ENCODE results near the gene BRIP1. TPM values are rescaled to one million over a fixed set of nuclear protein-coding genes. Genes with fewer than 3 reads are reported as not detected.

BRIP1 gene
- total RNA-seq, 1 experiment from 2014 or later: 12.0 TPM

DNA sequence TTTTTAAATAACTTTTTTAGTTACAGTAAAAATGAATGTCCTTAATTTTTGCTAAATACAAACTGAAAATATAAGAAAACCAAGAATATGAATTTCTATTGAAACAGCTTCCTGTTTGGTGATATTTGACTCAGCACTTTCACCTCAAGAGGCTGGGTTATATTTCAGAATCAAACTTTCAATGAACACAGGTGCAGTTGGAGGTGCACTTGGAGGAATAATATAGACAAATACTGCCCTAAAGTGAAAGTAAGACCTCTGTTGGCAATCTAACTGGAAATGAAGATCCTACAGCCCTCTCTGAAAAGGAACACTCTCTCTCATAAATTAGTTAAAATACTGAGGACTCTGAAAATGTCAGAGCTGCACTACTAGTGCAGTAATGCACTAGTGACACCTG is 106.2 kb downstream of the BRIP1 start:
- H3K36me3 ChIP-seq (replicated peaks; ENCODE audit: control insufficient read depth, insufficient read depth, low read length): no peaks in the 10 kb centered on the region; the same call in 1 of the 2 replicates

DNA sequence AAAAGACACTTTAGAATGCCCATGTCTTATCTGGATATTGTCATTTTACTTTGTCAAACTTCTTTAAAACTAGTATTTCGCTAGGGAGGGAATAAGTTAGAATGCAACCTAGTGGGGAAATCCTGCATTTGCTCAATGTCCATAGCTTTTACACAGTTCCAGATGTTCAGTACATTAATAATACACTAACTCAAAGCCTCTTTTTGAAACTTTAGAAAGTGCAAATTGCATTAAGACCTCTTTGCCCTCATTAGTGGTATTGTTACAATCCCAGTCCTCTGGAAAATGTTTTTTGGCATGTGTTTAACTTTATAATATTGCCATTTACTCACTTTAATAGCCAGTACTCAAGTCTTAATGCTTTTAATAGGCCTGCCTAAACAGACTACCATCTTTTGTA is 106.8 kb downstream of the BRIP1 start:
- no peak overlapping the region for H3K4me3 ChIP-seq (ENCODE audit: insufficient read depth, low read depth, low read length)
- no peak for DNase-seq
- H3K36me3 ChIP-seq (replicated peaks; ENCODE audit: control insufficient read depth, insufficient read depth, low read length): no peaks in the 10 kb centered on the region
- no peaks in the 10 kb centered on the region for H3K27me3 ChIP-seq (ENCODE audit: control insufficient read depth, insufficient read depth, low read length)

More for the DNA sequence above, 106.2 kb downstream of the BRIP1 start:
- DNase-seq: no peak
- no peak overlapping the region for H3K4me3 ChIP-seq (ENCODE audit: insufficient read depth, low read depth, low read length)
- H3K27me3 ChIP-seq (ENCODE audit: control insufficient read depth, insufficient read depth, low read length): no peaks in the 10 kb centered on the region

DNA sequence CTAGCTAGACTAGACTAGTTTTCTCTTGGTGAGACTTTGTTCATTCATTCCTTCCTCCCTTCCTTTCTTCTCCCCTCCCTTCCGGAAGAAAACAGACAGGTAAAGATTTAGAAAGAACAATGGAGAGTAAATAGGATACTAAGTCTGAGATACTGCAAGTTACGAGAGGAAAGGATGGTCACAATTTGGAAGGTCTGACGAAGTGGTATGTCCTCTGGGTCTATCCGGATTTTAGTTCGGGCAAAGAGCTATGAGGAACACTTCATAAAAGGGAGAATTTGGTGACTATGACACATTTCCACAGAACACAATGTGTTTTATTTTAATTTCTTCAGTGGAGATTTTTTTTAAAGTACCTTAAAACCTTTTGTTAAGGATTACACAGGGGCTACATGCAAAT is 107.7 kb downstream of the BRIP1 start:
- Histone ChIP-seq H3K27me3 (ENCODE audit: control insufficient read depth, insufficient read depth, low read length) (no peaks in the 10 kb centered on the region), H3K4me3 (ENCODE audit: insufficient read depth, low read depth, low read length) (no peak overlapping the region)

DNA sequence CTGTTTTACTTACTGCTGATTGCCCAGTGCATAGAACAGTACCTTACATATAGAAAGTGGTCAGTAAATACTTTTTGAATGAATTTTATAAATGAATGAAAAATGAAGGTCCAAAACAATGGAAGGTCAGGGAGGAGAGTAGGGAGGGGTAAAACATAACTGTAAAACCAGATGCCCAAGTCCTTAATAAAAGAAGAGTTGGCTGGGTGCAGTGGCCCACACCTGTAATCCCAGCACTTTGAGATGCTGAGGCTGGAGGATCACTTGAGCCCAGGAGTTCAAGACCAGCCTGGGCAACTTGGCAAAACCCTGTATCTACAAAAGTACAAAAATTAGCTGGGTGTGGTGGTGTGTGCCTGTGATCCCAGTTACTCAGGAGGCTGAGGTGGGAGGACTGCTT is 108.2 kb downstream of the BRIP1 start:
- no peaks in the 10 kb centered on the region for H3K27me3 ChIP-seq (ENCODE audit: control insufficient read depth, insufficient read depth, low read length)
- DNase-seq: no peak
- H3K4me3 ChIP-seq (ENCODE audit: insufficient read depth, low read depth, low read length): no peak overlapping the region
- no peaks in the 10 kb centered on the region for H3K36me3 ChIP-seq (replicated peaks; ENCODE audit: control insufficient read depth, insufficient read depth, low read length)

More for the DNA sequence above, 107.7 kb downstream of the BRIP1 start:
- no peak for DNase-seq
- H3K36me3 ChIP-seq (replicated peaks; ENCODE audit: control insufficient read depth, insufficient read depth, low read length): no peaks in the 10 kb centered on the region

DNA sequence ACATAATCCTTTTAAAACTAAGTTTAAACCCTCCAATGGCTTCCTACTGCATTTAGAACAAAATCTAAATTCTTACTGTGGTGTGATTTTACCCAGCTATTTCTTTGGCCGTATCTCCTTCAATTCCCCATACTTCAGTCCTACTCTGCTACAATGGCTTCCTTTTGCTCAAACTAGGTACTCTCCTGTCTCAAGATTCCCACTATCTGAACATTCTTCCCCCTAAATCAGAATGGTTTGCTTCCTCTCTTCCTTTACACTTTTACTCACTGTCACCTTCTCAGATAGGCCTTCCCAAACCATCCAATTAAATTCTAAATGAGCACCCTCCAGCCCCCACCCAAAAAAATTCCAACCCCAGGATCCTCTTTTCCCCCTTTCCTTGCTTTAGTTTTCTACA is 109.2 kb downstream of the BRIP1 start:
- no peak for DNase-seq
- Histone ChIP-seq H3K36me3 (replicated peaks; ENCODE audit: control insufficient read depth, insufficient read depth, low read length) (no peaks in the 10 kb centered on the region), H3K4me3 (ENCODE audit: insufficient read depth, low read depth, low read length) (no peak overlapping the region), H3K27me3 (ENCODE audit: control insufficient read depth, insufficient read depth, low read length) (no peaks in the 10 kb centered on the region)

DNA sequence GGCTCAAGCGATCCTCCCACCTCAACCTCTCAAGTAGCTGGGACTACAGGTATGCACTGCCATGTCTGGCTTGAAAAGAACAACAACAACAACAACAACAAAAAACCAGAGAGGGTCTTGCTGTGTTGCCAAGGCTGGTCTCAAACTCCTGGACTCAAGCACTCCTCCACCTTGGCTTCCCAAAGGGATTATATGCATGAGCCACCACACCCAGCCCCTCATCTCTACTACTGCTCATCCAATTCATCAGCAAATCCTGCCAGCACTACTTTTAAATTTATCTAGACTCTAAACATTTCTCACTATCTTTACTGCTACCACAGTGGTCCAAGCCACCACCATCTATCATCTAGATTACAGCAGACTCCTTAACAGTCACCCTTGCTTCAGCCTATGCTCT is 109.6 kb downstream of the BRIP1 start:
- DNase-seq: no peak
- Histone ChIP-seq H3K27me3 (ENCODE audit: control insufficient read depth, insufficient read depth, low read length) (no peaks in the 10 kb centered on the region), H3K36me3 (replicated peaks; ENCODE audit: control insufficient read depth, insufficient read depth, low read length) (no peaks in the 10 kb centered on the region), H3K4me3 (ENCODE audit: insufficient read depth, low read depth, low read length) (no peak overlapping the region)

DNA sequence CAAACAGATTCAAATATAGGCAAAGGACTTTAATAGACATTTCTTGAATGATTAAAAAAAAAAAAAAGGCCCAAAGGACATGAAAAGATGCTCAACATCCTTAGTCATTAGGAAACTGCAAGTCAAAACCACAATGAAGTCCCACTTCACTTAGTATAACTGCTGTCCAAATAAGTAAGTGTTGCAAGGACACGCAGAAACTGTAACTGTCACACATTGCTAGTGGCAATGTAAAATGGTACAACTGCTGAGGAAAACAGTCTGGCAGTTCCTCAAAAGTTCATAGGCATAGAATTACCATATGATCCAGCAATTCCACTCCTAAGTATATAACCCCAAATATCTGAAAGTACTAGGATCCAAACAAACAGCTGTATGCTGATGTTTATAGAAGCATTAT is 112.7 kb downstream of the BRIP1 start:
- DNase-seq: no peak
- no peaks in the 10 kb centered on the region for H3K27me3 ChIP-seq (ENCODE audit: control insufficient read depth, insufficient read depth, low read length)
- H3K36me3 ChIP-seq (replicated peaks; ENCODE audit: control insufficient read depth, insufficient read depth, low read length): no peaks in the 10 kb centered on the region
- H3K4me3 ChIP-seq (ENCODE audit: insufficient read depth, low read depth, low read length): no peak overlapping the region

DNA sequence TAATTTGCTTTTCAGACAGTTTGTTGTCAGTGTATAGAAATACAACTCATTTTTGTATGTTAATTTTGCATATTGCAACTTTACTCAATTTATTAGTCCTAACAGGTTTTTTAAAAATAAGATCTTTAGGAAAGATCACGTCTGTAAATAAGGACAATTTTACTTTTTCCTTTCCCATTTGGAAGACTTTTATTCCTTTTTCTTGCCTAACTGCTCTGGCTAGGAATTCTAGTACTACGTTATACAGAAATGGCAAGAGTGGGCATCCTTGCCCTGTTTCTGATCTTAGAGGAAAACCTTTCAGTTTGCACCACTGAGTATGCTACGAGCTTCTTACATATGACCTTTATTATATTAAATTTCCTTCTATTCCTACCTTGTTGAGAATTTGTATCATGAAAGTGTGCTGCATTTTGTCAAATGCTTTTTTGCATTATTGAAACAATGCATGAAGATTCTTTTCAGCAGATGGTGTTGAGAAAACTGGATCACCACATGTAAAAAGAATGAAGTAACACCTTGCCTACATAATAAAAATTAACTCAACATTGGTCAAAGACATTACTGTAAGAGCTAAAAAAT is 113.4 kb downstream of the BRIP1 start:
- Histone ChIP-seq H3K27me3 (ENCODE audit: control insufficient read depth, insufficient read depth, low read length) (no peaks in the 10 kb centered on the region), H3K4me3 (ENCODE audit: insufficient read depth, low read depth, low read length) (no peak overlapping the region), H3K36me3 (replicated peaks; ENCODE audit: control insufficient read depth, insufficient read depth, low read length) (no peaks in the 10 kb centered on the region)
- no peak for DNase-seq

DNA sequence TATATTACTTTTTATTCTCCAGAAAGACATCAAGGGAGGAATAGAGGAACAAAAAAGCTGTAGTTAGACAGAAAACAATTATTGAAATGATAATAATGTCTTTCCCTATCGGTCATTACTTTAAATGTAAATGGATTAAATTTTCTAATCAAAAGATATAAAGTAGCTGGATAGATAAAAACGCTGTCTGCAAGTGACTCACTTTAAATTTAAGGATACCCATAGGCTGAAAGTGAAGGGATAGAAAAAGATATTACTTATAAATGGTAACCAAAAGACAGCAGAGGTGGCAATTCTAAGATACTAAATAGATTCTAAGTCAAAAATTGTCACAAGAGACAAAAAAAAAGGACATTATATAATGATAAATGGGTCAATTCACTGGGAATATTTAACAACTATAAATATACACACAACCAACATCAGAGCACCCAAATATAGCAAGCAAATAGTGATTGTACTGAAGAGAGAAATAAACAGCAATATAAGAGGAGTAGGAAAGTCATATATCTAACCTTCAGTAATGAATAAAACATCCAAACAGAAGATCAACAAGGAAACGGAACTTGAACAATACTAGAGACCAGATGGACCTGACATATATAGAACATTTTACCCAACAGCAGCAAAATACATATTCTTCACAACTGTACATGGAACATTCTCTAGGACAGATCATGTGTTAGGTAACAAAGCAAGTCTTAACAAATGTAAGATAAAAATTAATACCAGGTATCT is 116.9 kb downstream of the BRIP1 start:
- no peaks in the 10 kb centered on the region for H3K27me3 ChIP-seq (ENCODE audit: control insufficient read depth, insufficient read depth, low read length)
- H3K4me3 ChIP-seq (ENCODE audit: insufficient read depth, low read depth, low read length): no peak overlapping the region
- no peak for DNase-seq
- no peaks in the 10 kb centered on the region; the same call in 1 of the 2 replicates for H3K36me3 ChIP-seq (replicated peaks; ENCODE audit: control insufficient read depth, insufficient read depth, low read length)

DNA sequence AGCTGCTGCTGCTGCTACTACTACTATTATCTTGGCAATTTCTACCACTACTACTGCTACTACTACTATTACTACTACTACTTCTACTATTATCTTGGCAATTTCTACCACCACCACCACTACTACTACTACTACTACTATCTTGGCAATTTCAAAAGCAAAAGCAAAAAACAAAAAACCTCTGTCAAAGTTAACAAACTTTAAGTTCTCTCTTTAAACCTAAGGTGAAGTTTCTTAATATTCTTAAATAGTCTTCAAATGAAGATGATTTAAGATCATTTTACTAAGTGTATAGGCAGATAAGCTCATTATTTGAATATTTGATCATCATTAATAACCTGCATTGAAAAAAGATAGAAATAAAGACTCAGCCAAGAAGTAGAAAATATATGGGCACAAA is 118.5 kb downstream of the BRIP1 start:
- Histone ChIP-seq H3K36me3 (replicated peaks; ENCODE audit: control insufficient read depth, insufficient read depth, low read length) (no peaks in the 10 kb centered on the region; the same call in 1 of the 2 replicates), H3K4me3 (ENCODE audit: insufficient read depth, low read depth, low read length) (no peak overlapping the region), H3K27me3 (ENCODE audit: control insufficient read depth, insufficient read depth, low read length) (no peaks in the 10 kb centered on the region)
- no peak for DNase-seq

DNA sequence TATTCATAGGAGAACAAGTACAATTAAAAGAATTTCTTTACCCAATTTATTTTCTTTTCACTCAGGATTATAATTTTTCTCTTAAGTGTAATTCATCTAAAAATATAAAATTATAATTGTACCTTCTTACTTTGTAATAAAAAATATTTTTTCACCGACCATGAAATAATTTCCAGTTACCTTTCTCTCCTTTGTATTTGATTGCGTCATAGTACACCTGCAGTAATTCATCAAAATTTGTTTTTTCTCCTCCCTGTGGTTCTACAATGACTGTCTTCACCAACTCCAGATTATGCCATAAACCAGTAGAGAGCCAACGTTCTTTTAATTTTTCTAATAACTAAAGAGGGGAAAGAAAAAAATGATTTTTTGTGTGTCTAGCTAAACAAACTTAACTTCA is 119.1 kb downstream of the BRIP1 start:
- no peak for DNase-seq
- Histone ChIP-seq H3K4me3 (ENCODE audit: insufficient read depth, low read depth, low read length) (no peak overlapping the region), H3K27me3 (ENCODE audit: control insufficient read depth, insufficient read depth, low read length) (no peaks in the 10 kb centered on the region), H3K36me3 (replicated peaks; ENCODE audit: control insufficient read depth, insufficient read depth, low read length) (no peaks in the 10 kb centered on the region; the same call in 1 of the 2 replicates)

DNA sequence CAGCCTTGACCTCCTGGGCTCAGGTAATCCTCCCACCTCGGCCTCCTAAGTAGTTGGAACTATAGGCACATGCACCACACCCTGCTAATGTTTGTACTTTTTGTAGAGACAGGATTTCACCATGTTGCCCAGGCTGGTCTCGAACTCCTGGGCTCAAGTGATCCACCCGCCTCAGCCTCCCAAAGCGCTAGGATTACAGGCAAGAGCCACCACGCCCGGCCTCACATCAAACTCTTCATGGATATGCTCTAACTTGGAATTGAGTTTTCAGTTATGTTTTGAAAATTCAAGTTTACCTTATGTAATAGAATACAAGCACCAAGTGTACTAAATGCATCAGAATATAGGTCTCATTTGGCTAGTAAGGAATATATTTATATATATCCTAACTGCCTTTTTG is 119.6 kb downstream of the BRIP1 start:
- peaks cover 3% of the 10 kb centered on the region for H3K36me3 ChIP-seq (replicated peaks; ENCODE audit: control insufficient read depth, insufficient read depth, low read length)
- H3K4me3 ChIP-seq (ENCODE audit: insufficient read depth, low read depth, low read length): no peak overlapping the region
- DNase-seq: no peak
- H3K27me3 ChIP-seq (ENCODE audit: control insufficient read depth, insufficient read depth, low read length): no peaks in the 10 kb centered on the region

DNA sequence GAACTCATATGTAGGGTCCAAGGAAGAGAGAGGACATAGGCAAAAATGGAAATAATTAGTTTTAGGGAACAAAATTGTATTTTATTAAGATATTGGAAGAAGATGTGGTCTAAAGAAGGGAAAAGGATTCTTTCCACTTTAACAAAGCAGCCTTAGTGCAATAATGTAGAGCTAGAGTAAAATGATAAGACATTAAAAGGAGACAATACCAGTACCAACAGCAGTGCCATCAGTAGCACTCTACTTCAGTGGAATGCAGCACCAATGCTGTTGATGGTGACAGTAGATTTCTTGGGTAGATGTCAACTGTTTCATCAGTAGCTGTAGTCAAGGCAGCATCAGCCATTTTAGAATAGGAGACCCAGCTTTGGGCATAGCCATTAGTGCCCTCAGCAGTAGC is 124.3 kb downstream of the BRIP1 start:
- DNase-seq: no peak
- Histone ChIP-seq H3K36me3 (replicated peaks; ENCODE audit: control insufficient read depth, insufficient read depth, low read length) (peaks cover 3% of the 10 kb centered on the region), H3K4me3 (ENCODE audit: insufficient read depth, low read depth, low read length) (no peak overlapping the region), H3K27me3 (ENCODE audit: control insufficient read depth, insufficient read depth, low read length) (no peaks in the 10 kb centered on the region)

DNA sequence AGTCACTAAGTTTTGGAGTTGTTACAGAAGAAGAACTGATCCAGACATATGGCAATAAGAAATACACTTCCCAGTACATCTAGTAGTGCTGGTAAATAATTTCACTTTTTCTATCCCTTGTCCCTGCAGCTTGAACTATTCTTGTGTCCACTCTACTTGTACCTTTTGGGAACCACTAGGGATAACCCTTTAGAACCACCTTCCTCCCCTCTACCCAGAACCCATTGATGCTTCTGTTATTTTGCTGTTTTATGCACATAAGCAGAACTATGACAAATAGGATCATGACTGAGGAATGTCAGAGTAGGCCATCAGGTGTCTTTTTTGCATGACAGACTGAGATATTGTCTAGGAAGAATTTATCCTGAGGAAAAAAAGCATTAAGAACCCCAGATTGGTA is 125.1 kb downstream of the BRIP1 start:
- DNase-seq: no peak
- Histone ChIP-seq H3K27me3 (ENCODE audit: control insufficient read depth, insufficient read depth, low read length) (no peaks in the 10 kb centered on the region), H3K36me3 (replicated peaks; ENCODE audit: control insufficient read depth, insufficient read depth, low read length) (peaks cover 3% of the 10 kb centered on the region), H3K4me3 (ENCODE audit: insufficient read depth, low read depth, low read length) (no peak overlapping the region)

DNA sequence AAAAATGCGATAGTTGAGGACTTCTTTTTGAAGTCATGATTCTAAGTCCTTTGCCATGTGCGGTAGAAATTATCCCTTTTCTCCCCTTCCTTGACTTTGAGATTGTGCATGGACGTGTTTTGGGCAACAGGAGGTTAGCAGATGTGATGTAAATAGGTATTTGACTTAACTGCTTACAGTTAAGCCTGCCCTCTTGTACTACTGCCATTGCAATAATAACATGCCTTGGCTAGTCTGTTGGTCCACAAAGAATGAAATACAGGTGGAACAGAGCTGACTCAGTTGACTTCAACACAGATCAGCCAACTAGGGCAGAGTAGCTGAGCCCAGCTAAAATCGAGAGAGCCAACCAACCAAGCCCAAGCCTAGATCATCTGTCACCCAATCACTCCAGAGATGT is 125.5 kb downstream of the BRIP1 start:
- H3K4me3 ChIP-seq (ENCODE audit: insufficient read depth, low read depth, low read length): no peak overlapping the region
- H3K27me3 ChIP-seq (ENCODE audit: control insufficient read depth, insufficient read depth, low read length): no peaks in the 10 kb centered on the region
- H3K36me3 ChIP-seq (replicated peaks; ENCODE audit: control insufficient read depth, insufficient read depth, low read length): peaks cover 3% of the 10 kb centered on the region
- no peak for DNase-seq
